ENCODE data around the gene BMP4. TPM values are rescaled to one million over a fixed set of nuclear protein-coding genes. Genes with fewer than 3 reads are reported as not detected.

BMP4 gene
- total and polyA plus RNA-seq, 2 experiments from 2014 or later, result not detected

GRCh38 chr14:53947094-53947445, 9.6 kb downstream of the BMP4 start:
- Histone ChIP-seq H3K27me3 (replicated peaks; ENCODE audit: insufficient read depth) (peaks cover 39% of the 10 kb centered on the region), H4K20me1 (ENCODE audit: insufficient read depth) (no peaks in the 10 kb centered on the region), H3K79me2 (ENCODE audit: insufficient read depth) (no peaks in the 10 kb centered on the region), H2AFZ (no peak overlapping the region), H3K4me2 (ENCODE audit: unreplicated experiment) (no peak overlapping the region), H3F3A (ENCODE audit: insufficient read depth) (no peaks in the 10 kb centered on the region), H3K36me3 (ENCODE audit: low read depth) (no peaks in the 10 kb centered on the region), H3K9me3 (ENCODE audit: low read depth) (no peaks in the 10 kb centered on the region), H3K27ac (no peak overlapping the region), H3K9ac (no peak overlapping the region), H3K4me3 (no peak overlapping the region), H3K4me1 (ENCODE audit: insufficient read depth) (no peaks in the 10 kb centered on the region), H3K9me2 (ENCODE audit: insufficient read depth) (no peaks in the 10 kb centered on the region)
- 85 to 88% methylated on average over 12 of the region's 12 CpGs for WGBS, 2 experiments (ENCODE audit: low coverage in 1 of 2, low lambda C conversion rate in 2 of 2, missing lambda C conversion rate in 2 of 2)
- DNase-seq, result no peak
- in situ Hi-C loops (cut with MboI), result no loop called here
- TF ChIP-seq EZH2 (IDR thresholded peaks at IDR 0.05; ENCODE audit: insufficient read depth, poor library complexity, severe bottlenecking) (no peak), EZH2phosphoT487 (IDR thresholded peaks at IDR 0.05; ENCODE audit: insufficient read depth, low read depth) (no peak)

GRCh38 chr14:53946404-53947093, 10.1 kb downstream of the BMP4 start:
- no peak overlapping the region for H3K9ac ChIP-seq
- no peak for TF ChIP-seq EZH2 (IDR thresholded peaks at IDR 0.05; ENCODE audit: insufficient read depth, poor library complexity, severe bottlenecking)
- TF ChIP-seq EZH2phosphoT487 (IDR thresholded peaks at IDR 0.05; ENCODE audit: insufficient read depth, low read depth), result no peak
- no peak overlapping the region for H2AFZ ChIP-seq
- in situ Hi-C loops (cut with MboI), result no loop called here
- no peaks in the 10 kb centered on the region for H4K20me1 ChIP-seq (ENCODE audit: insufficient read depth)
- no peaks in the 10 kb centered on the region for H3K79me2 ChIP-seq (ENCODE audit: insufficient read depth)
- no peaks in the 10 kb centered on the region for H3K9me3 ChIP-seq (ENCODE audit: low read depth)
- H3K4me2 ChIP-seq (ENCODE audit: unreplicated experiment), result no peak overlapping the region
- WGBS, 2 experiments (ENCODE audit: low coverage in 1 of 2, low lambda C conversion rate in 2 of 2, missing lambda C conversion rate in 2 of 2), result 71 to 76% methylated on average over 28 to 53 of the region's 63 CpGs
- H3K36me3 ChIP-seq (ENCODE audit: low read depth), result no peaks in the 10 kb centered on the region
- no peaks in the 10 kb centered on the region for H3K9me2 ChIP-seq (ENCODE audit: insufficient read depth)
- H3K4me3 ChIP-seq, result no peak overlapping the region
- no peak for DNase-seq
- H3K4me1 ChIP-seq (ENCODE audit: insufficient read depth), result no peaks in the 10 kb centered on the region
- no peak overlapping the region for H3K27ac ChIP-seq
- peaks cover 34% of the 10 kb centered on the region for H3K27me3 ChIP-seq (replicated peaks; ENCODE audit: insufficient read depth)
- no peaks in the 10 kb centered on the region for H3F3A ChIP-seq (ENCODE audit: insufficient read depth)

GRCh38 chr14:53946071-53946403, 10.6 kb downstream of the BMP4 start:
- Histone ChIP-seq H2AFZ (no peak overlapping the region), H3K36me3 (ENCODE audit: low read depth) (no peaks in the 10 kb centered on the region), H3K79me2 (ENCODE audit: insufficient read depth) (no peaks in the 10 kb centered on the region), H3K27ac (no peak overlapping the region), H3K27me3 (replicated peaks; ENCODE audit: insufficient read depth) (peaks cover 29% of the 10 kb centered on the region), H3K4me2 (ENCODE audit: unreplicated experiment) (no peak overlapping the region), H3F3A (ENCODE audit: insufficient read depth) (no peaks in the 10 kb centered on the region), H3K9ac (no peak overlapping the region), H4K20me1 (ENCODE audit: insufficient read depth) (no peaks in the 10 kb centered on the region), H3K4me3 (no peak overlapping the region), H3K9me3 (ENCODE audit: low read depth) (no peaks in the 10 kb centered on the region), H3K9me2 (ENCODE audit: insufficient read depth) (no peaks in the 10 kb centered on the region), H3K4me1 (ENCODE audit: insufficient read depth) (no peaks in the 10 kb centered on the region)
- WGBS, 2 experiments (ENCODE audit: low coverage in 1 of 2, low lambda C conversion rate in 2 of 2, missing lambda C conversion rate in 2 of 2), result 80 to 91% methylated on average over 8 to 14 of the region's 14 CpGs
- DNase-seq, result no peak
- in situ Hi-C loops (cut with MboI), result no loop called here
- TF ChIP-seq EZH2 (IDR thresholded peaks at IDR 0.05; ENCODE audit: insufficient read depth, poor library complexity, severe bottlenecking), result no peak
- TF ChIP-seq EZH2phosphoT487 (IDR thresholded peaks at IDR 0.05; ENCODE audit: insufficient read depth, low read depth), result no peak

GRCh38 chr14:53943751-53944083, 12.9 kb downstream of the BMP4 start:
- WGBS, 2 experiments (ENCODE audit: low coverage in 1 of 2, low lambda C conversion rate in 2 of 2, missing lambda C conversion rate in 2 of 2), result 42 to 54% methylated on average over 2 of the region's 2 CpGs
- H2AFZ ChIP-seq, result no peak overlapping the region
- no peaks in the 10 kb centered on the region for H3K9me3 ChIP-seq (ENCODE audit: low read depth)
- no peaks in the 10 kb centered on the region for H3K9me2 ChIP-seq (ENCODE audit: insufficient read depth)
- no peak overlapping the region for H3K4me2 ChIP-seq (ENCODE audit: unreplicated experiment)
- H3K4me3 ChIP-seq, result no peak overlapping the region
- no peak overlapping the region for H3K9ac ChIP-seq
- in situ Hi-C loops (cut with MboI), result no loop called here
- H3F3A ChIP-seq (ENCODE audit: insufficient read depth), result no peaks in the 10 kb centered on the region
- peaks cover 27% of the 10 kb centered on the region for H3K27me3 ChIP-seq (replicated peaks; ENCODE audit: insufficient read depth)
- H3K79me2 ChIP-seq (ENCODE audit: insufficient read depth), result no peaks in the 10 kb centered on the region
- no peak for DNase-seq
- no peaks in the 10 kb centered on the region for H4K20me1 ChIP-seq (ENCODE audit: insufficient read depth)
- no peak for TF ChIP-seq EZH2 (IDR thresholded peaks at IDR 0.05; ENCODE audit: insufficient read depth, poor library complexity, severe bottlenecking)
- TF ChIP-seq EZH2phosphoT487 (IDR thresholded peaks at IDR 0.05; ENCODE audit: insufficient read depth, low read depth), result no peak
- no peaks in the 10 kb centered on the region for H3K4me1 ChIP-seq (ENCODE audit: insufficient read depth)
- no peak overlapping the region for H3K27ac ChIP-seq
- no peaks in the 10 kb centered on the region for H3K36me3 ChIP-seq (ENCODE audit: low read depth)

Measured in GM23248 (cell line).